AML-193 (cell line): ENCODE measurements around the gene ZNF679.
"Not testable (repeated sequence)": the region's sequence is repeated elsewhere in the genome, so short reads cannot be mapped to it uniquely, and the experiment has no call there.

ENCODE experiments used
- DNase-seq, 2 experiments: peaks; one replicate each; lab custom pipeline; 2025; lab: John Stamatoyannopoulos, UW

Gene ZNF679

GRCh38 chr7:64228174-64228573, at the start of gene ZNF679:
Gene ZNF679 (plus strand): TSS chr7:64228474. CDS start chr7:64249118, 20,644 bp downstream.
- DNase-seq: not testable (repeated sequence)

DNA sequence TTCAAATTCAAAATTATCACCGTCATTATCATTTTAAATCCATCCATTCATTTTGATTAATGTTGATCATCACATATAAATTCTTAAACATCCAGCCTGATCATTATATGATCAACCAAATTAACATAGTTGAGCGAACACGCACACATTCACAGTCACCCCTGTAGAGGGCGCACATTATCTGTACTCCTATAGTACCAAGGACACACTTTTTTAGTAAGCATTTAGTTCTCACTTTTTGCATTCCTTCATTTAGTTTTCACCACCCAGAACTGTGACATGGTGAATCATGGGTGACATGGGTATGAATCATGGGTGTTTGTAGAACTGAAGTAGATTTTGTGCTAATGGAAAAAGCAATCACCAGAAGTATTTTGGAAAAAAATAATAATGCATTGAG, 47.3 kb upstream of the ZNF679 start:
- DNase-seq: peak; percentile 21 to 41

GRCh38 chr7:64181586-64181985, 46.7 kb upstream of the ZNF679 start:
- DNase-seq: no peak

GRCh38 chr7:64182036-64182790, 46.1 kb upstream of the ZNF679 start:
- DNase-seq: no peak

DNA sequence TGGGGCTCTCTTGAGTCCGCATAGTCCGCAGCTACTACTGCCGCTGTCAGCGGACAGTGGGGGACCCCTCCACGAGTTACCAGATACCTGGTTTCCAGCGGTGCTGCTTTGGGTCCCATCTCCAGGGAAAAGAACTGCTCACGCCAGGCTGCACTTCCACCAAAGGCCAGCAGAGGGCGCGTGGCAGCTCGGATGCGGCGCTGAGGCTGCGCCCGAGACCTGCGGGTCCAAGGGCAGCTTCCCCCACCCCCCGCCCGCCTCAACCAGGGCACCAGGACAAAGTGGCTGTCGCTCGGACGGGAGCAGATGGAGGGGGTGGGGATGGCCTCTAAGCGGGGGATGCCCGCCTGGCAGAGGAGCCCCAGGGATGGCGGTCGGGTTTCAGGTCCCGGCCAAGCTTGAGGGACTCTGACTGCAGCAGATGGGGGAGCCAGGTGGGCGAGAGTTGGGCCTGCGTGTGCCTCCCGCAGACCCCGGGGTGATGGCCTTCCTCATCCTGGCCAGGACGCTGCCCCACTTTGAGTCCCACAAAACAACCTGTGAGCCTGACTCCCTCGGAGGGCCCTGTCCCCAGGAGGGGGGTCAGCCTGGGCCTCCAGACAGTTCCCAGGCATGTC, 45.0 kb upstream of the ZNF679 start:
- DNase-seq: no peak

GRCh38 chr7:64183827-64184372, 44.4 kb upstream of the ZNF679 start:
- DNase-seq: no peak

- no peak for DNase-seq
Observed at GRCh38 chr7:64184376-64184775, 43.9 kb upstream of the ZNF679 start.

GRCh38 chr7:64187408-64187807, 40.9 kb upstream of the ZNF679 start:
- no peak for DNase-seq

GRCh38 chr7:64192148-64192704, 36.0 kb upstream of the ZNF679 start:
- DNase-seq: no peak

DNA sequence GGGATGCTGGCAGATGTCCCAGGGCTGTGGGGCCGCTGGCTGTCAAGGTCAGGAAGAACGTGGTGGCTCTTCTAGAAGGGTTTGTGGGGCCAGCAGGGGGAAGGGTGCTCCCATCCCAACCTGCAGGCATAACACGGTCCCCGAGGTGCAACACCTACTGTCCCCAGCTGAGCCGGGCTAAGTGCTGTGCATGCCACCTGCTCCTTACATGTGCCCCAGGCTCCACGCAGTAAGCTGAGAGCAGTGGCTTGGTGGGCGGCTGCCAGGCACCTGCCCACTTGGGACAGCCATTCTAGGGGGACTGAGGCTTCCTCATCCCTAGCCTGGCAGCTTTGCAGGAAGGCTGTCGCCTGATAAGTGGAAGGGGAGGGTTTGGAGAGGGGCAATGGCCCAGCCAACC, 35.5 kb upstream of the ZNF679 start:
- no peak for DNase-seq

GRCh38 chr7:64206903-64207302, 21.4 kb upstream of the ZNF679 start, which contains the start of gene ZNF735:
Gene ZNF735 (plus strand): TSS chr7:64207203. CDS start chr7:64207203, 0 bp downstream.
- DNase-seq: no peak

DNA sequence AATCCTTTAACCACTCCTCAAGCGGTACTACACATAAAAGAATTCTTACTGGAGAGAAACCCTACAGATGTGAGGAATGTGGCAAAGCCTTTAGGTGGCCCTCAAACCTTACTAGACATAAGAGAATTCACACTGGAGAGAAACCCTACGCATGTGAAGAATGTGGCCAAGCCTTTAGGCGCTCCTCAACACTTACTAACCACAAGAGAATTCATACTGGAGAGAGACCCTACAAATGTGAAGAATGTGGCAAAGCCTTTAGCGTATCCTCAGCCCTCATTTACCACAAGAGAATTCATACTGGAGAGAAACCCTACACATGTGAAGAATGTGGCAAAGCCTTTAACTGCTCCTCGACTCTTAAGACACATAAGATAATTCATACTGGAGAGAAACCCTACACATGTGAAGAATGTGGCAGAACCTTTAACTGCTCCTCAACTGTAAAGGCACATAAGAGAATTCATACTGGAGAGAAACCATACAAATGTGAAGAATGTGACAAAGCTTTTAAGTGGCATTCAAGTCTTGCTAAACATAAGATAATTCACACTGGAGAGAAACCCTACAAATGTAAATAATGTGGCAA, 8.5 kb upstream of the ZNF679 start:
- DNase-seq: not testable (repeated sequence)

GRCh38 chr7:64223366-64223765, 4.9 kb upstream of the ZNF679 start:
- DNase-seq: no peak

DNA sequence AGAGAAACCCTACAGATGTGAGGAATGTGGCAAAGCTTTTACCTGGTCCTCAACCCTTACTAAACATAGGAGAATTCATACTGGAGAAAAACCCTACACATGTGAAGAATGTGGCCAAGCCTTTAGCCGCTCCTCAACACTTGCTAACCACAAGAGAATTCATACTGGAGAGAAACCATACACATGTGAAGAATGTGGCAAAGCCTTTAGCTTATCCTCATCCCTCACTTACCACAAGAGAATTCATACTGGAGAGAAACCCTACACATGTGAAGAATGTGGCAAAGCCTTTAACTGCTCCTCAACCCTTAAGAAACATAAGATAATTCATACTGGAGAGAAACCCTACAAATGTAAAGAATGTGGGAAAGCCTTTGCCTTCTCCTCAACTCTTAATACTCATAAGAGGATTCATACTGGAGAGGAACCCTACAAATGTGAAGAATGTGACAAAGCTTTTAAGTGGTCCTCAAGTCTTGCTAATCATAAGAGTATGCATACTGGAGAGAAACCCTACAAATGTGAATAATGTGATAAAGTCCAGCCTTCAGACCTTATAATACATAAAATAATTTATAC, 38.2 kb downstream of the ZNF679 start:
- DNase-seq: no peak

- no peak for DNase-seq
Observed at GRCh38 chr7:64277630-64278029, 49.4 kb downstream of the ZNF679 start.

GRCh38 chr7:64294701-64295420, 66.6 kb downstream of the ZNF679 start:
- DNase-seq: no peak

DNA sequence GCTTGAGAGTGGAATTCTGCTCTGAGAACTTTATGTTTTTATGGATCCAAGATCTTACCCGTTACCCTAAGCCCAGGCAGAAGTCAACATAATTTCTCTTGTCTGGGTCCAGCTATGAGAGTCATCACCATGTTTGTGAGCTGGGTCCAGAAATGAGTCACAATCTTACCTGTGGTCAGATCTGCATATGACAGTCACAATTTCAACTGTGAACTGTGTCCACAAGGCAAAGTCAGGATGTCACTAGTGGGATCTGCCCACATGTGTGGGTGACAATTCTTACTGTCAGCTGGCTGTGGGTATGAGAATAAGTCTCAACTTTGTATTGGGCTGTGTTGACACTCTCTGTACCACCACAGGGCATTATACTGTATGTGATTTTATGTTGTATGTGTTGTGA, 69.1 kb downstream of the ZNF679 start:
- DNase-seq: not testable (repeated sequence)

GRCh38 chr7:64300641-64301405, 72.5 kb downstream of the ZNF679 start:
- DNase-seq: no peak

- DNase-seq: peak; percentile 95 to 97
Observed at GRCh38 chr7:64307254-64308015, 79.2 kb downstream of the ZNF679 start.

GRCh38 chr7:64308016-64308270, 79.7 kb downstream of the ZNF679 start:
- no peak for DNase-seq
